Measurements from ENCODE around the gene SAMD14. TPM values are rescaled to one million over a fixed set of nuclear protein-coding genes. Genes with fewer than 3 reads are reported as not detected.

SAMD14 gene
- polyA plus RNA-seq, 5 donors: 13.3 to 19.7 (median 16.6) TPM

DNA sequence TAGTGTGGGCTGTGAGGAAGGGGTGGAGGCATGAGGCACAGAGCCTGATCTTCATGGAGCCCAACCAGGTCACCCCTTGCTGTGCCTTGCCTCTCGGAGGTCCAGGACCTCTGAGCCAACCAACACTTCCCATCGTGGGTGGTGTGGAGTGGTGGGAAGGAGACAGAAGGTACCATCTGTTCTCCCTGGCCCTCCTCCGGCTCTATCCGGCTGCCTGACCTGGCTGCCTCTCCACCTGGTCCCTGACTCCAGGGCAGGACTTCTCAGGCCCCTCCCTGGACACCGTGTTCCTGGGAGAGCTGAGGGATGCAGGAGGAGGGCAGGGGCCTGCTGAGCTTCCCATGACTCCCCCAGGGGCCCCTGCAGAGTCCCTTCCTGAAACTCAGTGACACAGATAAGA is 31.0 kb downstream of the SAMD14 start:
- no peak for DNase-seq

DNA sequence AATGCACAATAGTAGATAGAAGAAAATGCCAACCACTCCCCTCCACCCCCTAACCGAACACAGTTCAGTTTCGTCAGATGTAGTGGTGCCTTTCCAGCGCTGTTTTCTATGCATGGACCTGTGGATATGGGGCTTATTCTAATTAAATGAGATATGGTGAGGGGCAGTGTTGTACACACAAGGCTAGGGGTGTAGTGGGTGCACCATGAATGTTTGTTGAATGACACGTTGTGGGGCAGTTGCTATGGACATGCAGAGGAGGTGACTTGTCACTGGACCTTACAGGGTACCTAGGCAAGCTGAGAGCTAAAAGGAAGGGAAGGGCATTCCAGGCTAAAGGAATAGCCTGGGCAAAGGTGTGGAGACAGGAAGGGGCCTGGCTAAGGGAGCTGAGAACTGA is 31.4 kb downstream of the SAMD14 start:
- no peak for DNase-seq

DNA sequence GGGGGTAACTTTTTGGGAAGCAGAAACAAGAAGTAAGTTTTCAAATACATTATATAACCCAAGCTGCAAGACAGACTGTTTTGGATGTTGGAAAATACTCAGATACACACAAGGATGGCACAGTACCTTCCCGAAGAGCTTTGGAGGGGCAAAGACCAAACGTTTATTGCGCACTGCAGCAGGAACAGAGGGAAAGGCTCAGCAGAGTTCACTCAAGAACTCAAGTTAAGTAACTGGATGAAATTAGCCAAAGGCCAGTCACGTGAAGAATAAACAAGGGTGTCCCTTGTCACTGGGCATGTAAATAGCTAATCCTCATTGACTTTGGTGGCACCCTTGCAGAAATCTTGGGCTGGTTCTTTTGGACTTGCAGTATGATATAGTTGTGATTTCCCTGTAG is 32.0 kb downstream of the SAMD14 start:
- DNase-seq: no peak

DNA sequence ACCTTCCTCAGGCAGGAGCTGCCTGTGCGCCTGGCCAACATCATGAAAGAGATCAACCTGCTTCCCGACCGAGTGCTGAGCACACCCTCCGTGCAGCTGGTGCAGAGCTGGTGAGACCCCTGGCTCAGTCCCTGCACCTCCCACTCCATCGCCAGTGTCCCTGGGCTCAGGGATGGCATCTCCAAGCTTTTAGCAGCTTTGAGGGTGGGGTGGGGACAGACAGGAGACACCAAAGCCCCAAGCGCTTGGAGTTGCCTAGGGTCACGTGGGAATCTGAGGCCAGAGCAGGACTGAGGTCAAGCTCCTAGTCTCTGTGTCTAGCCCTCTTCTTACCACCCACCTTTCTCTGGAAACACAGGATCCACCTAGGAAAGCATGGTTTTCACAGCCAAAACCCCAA is 32.5 kb downstream of the SAMD14 start:
- DNase-seq: no peak

DNA sequence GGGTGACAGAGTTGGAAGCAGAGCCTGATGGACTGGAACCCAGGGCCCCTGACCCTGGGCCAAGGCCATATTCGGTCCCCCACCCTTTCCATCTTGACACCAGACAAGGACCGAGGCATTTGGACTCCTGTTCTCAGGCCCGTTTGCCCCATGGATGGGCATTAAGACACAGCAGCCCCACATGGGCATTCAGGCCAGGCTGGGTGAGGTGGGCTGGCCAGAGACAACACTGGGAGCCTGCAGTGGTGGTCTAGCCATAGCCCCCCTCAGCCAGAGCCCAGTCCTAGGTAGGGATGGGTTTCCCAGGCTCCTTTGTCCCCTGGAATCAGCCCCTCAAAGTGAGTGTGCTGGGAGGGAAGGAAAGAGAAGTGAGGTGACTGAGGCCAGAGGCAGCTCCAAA is 33.2 kb downstream of the SAMD14 start:
- DNase-seq: no peak

DNA sequence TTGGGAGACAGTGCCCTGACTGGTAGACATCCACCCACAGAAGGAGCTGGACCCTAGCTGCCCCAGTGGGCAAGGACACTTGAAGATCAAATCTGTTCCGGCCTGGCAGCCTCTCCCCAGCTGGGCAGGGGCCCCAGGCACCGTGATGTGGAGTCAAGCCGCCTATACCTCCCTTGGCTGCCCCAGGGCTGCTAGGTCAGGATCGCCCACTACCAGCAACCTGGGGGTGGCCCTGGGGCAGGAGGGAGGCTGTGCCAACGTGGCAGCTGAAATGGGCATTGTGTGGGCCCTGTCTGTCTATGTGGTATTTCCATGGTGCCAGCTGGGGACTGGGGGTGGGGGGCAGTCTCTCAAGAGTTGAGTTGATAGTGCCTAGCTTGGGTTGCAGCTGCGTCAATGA is 33.9 kb downstream of the SAMD14 start:
- no peak for DNase-seq

DNA sequence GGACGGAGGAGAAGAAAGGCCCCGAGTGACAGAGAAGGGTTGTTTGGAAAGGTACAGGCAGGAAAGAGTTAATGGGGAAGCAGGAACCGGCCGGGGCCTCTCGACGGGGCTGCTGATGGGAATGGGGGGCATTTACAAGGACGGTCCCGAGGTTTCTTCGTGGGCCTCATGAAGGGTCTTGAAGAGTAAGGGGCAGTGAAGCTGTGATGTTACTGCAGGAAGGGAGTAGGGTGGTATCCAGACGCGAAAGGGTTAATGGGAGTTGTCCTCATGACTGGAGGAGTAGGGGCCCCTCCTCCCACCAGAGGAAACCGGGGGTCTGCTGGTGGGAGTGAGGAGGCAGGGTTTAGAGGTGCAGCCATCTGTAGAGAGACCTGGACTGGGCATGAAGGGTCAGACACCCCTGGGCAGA is 34.3 kb downstream of the SAMD14 start:
- no peak for DNase-seq

DNA sequence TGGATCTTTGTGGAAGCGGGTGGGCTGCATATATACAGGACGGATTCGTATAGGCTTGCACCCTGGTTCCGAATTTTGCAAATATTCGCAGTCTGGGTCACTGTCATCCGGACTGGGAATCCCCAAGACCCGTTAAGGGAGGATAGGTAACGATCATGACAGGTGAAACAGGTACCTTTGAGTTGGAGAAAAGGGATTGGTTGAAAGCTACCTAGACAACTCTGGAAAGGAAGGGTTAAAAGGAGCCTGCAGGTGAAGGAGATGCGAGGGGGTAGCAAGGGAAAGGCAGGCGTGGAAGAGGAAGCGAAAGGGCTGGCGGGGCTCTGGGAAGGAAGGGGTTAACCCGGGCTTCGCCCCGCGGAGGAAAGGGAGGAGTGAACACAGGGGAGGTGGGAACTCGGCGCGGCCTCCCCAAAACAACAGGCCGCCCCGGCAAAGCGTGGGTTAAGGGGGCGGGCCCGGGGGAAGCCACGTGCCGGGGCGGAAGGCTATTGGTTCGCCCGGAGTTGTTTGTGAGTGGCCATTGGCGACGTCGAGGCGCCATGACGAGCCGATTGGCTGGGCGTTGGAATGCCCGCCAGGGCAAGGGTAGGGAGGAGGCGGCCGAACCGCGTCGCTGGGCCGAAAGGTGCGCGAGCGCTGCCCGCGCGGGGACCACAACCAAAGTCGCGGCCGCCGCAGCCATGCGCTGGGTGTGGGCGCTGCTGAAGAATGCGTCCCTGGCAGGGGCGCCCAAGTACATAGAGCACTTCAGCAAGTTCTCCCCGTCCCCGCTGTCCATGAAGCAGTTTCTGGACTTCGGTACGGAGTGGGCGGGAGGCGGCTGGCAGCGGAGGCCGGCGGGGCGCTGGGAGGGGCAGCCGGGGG is 35.0 kb downstream of the SAMD14 start, which contains the start of gene PDK2:
Gene PDK2 (plus strand): TSS at position 599 of the 867 bp plus-strand sequence. CDS start 85 bp downstream, at position 684.
- DNase-seq: peak; percentile 96 to 98

DNA sequence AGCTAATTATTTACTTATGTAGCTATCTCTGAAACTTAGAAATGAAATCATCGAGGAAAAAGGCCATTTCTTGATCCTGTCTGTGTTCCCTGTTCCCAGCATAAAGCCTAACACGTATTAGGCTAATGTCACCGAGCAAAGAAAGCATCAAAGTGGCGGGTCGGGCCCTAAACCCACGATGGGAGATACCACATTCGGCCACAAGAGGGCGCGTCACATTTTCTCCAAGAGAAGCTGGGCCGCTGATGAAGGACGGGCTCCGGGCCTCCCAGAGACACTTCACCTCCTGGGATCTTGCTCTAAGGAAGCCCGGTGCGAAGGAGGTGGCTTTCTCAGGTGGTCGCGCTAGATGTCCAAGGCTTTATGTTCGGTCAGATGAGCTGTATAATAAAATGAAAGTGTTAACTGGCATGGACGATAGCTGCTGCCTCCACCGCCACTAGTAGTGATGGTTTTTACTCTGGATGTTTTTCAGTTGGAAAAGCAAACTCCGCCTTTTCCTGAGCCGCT is 35.7 kb downstream of the SAMD14 start:
- DNase-seq: peak; percentile 84 to 90

DNA sequence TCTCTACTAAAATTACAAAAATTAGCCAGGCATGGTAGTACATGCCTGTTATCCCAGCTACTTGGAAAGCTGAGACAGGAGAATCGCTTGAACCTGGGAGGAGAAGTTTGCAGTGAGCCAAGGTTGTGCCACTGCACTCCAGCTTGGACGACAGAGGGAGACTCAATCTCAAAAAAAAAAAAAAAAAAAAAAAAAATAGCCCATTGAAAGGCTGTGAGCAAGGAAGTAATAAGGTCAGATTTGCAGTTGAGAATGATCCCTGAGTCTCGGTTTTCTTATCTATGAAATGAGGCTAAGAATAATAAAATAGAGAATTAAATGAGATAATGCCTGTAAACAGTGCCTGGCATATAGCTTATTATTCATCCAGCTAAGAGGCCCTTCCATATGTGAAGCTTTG is 36.2 kb downstream of the SAMD14 start:
- no peak for DNase-seq

DNA sequence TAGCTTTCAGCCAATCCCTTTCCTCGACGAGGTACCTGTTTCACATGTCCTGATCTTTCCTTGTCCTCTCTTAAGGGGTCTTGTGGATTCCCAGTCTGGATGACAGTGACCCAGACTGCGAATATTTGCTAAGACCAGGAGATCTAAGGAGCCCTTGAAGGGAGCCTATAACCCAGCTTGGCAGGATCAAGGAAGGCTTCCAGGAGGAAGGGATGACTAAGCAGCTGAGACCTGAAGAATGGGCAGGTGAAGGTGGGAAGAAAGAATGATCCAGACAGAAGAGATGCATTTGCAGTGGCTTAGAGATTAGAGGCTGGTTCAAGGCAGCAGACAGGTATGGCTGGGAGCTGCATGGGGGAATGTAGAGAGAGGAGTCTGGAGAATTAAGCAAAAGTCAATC is 36.7 kb downstream of the SAMD14 start:
- DNase-seq: no peak

DNA sequence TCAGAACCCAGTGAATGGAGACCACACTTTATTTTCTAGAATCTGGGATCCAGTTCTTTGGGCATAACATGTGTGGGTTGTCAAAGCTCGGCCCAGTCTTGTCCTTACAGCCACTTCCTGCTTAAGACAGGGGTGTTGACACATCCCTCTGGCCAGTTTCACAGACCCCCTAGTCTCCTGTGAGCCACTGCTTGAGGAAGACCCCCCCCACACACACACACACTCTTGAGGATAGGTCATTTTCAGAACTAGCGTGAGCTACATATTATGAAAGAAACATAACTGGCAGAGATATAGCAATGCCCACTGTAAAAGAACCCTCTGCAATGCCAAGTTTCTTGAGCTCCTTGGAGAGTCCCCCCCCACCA is 38.1 kb downstream of the SAMD14 start:
- no peak for DNase-seq

DNA sequence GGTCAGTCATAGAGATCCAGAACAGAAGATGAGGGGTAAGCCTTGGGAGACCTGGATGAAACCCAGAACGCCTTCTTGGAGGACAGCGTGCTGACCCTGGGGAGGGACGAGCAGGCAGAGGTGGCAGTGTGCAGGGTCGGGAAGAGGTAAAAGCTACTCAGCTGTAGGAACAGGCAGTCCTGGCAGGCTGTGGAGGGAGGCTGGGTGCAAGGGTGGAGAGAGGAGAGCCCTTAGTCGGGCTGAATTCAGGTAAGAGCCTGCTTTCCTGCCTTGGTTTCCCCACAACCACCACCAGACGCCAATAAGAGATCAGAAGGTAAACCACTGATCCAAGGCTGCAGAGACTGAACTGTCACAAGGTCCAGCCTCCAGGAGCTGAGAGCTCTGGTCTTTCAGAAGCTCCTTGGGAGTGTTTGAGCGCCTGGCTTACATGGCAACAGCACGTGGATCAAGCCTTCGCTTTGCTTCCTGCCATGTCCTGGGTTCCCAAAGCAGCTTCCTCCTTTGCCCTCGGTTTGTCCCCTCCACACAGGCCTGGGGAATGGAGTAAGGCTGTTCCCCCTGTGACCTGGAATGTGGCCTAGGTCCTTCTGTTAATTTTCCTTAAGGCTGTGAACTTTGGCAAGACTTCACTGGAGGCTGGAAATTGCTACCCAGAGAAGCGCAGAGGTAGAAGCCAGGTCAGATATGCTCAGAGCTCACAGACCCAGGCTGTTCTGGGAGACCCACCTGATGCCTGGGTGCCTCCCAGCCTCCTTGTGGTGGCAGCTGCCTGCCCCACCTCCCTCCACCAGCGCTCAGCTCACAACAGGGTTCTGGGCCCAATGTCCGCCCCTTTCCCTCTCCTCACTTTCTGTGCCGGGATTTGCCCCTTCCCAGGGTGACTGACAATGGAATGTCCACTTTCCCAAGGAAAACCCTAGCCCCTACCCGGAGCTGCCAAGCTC is 38.7 kb downstream of the SAMD14 start:
- DNase-seq: no peak

DNA sequence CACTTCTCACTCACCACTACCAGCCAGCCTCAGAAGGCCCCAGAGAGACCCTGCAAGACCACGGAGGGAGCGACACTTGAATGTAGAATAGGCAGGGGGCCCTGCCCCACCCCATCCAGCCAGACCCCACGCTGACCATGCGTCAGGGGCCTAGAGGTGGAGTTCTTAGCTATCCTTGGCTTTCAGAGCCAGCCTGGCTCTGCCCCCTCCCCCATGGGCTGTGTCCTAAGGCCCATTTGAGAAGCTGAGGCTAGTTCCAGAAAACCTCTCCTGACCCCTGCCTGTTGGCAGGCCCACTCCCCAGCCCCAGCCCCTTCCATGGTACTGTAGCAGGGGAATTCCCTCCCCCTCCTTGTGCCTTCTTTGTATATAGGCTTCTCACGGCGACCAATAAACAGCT is 39.9 kb downstream of the SAMD14 start:
- DNase-seq: no peak

DNA sequence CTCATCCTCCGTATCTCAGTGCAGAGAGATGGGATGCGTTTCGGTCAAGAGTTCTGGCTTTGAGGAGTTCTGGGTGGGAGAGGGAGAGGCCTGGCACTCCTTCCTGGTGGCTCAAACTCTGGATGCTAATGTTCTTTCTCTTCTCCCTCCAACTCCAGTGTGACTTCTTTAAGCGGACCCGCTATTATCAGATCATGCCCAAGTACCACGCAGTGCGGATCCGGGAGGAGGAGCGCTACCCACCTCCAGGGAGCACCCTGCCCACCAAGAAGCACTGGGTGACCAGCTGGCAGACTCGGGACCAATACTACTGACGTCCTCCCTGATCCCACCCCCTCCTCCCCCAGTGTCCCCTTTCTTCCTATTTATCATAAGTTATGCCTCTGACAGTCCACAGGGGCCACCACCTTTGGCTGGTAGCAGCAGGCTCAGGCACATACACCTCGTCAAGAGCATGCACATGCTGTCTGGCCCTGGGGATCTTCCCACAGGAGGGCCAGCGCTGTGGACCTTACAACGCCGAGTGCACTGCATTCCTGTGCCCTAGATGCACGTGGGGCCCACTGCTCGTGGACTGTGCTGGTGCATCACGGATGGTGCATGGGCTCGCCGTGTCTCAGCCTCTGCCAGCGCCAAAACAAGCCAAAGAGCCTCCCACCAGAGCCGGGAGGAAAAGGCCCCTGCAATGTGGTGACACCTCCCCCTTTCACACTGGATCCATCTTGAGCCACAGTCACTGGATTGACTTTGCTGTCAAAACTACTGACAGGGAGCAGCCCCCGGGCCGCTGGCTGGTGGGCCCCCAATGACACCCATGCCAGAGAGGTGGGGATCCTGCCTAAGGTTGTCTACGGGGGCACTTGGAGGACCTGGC is 40.8 kb downstream of the SAMD14 start:
- no peak for DNase-seq

DNA sequence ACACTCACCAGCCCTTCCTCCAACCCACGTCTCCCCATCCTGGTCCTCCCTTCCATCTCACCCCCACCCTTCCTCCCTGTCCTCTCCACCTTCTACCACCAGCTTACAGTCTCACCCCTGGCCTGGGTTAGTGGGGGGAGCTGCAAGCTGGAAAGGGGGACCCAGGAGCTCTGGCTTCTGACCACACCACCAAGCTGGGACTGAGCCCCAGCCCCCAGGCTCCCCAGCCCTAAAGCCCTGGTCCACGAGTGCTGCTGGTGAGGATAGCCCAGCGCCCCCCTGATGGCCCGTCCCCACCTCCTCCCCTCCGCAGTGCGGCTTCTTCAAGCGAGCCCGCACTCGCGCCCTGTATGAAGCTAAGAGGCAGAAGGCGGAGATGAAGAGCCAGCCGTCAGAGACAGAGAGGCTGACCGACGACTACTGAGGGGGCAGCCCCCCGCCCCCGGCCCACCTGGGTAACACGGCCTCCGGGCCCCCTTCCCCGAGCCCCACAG is 42.0 kb downstream of the SAMD14 start:
- no peak for DNase-seq

DNA sequence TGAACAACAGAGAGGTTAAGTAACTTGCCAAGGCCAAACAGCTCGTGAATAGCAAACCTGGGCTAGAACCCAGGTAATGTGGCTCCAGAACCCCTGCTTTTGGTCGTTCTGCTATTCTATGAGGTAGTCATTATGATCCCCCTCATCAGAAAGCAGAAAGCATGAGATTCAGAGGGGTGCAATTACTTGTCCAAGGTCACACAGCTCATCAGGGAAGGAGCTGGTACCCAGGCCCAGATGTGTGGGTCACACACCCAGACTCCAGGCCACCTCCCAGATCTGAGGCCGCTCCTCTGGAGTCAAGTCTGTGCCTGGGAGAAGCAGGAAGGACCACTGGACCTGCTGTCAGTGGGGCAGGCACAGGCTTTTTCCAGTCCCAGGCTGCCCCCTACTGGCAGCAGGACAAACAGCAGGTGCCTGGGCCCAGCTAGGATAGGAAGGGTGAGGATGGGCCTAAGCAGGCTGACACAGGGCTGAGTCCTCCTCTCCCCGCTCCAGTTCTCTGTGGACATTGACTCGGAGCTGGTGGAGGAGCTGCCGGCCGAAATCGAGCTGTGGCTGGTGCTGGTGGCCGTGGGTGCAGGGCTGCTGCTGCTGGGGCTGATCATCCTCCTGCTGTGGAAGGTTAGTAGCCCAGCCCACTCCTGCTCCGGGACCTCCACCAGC is 42.6 kb downstream of the SAMD14 start:
- DNase-seq: peak in 1 of 2 donors; percentile 58

DNA sequence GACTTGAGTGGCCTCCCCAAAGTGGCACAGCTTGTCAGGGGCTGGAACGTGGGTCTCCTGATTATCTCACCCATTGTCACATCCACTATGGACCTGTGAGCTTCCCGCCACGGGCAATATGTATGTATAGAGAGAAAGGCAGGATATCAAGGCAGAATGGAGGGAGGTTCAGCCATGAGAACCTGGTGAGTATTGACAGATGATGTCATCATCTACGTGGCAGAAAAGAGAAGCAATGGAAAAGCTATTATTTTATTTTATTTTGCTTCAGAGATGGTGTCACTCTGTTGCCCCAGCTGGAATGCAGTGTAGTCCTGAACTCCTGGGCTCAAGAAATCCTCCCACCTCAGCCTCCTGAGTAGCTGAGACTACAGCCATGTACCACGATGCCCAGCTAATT is 48.2 kb downstream of the SAMD14 start:
- DNase-seq: no peak

DNA sequence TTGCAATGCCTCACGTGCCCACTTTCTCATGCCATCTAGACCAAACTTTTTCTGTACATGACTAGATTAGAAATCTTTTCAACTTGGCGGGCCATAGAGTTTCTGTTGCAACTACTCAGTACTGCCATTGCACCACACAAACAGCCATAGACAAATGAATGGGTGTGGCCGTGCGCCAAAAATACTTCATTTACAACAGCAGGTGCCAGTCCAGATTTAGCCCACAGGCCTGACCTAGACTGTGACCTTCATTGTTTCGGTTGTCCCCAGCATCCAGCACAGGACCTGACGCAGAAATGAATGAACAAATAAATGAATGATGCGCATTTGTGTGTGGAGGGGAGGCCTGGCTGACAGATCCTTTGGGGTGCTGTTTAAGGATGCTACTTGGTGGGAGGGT is 49.1 kb downstream of the SAMD14 start:
- no peak for DNase-seq

DNA sequence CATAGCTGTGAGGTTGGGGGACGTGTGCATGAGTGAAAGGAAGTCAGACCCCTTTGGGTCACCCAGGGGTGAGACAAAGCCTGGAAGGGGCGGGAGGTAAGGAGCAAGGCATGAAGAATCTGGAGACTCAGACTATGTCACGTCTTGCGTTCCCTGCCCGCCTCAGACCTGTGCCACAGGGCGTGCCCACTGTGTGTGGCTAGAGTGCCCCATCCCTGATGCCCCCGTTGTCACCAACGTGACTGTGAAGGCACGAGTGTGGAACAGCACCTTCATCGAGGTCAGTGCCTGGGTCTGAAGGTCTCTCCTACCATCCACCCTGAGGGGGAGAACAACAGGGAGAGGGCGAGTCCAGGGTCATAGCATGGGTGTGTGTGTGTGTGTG is 49.9 kb downstream of the SAMD14 start:
- no peak for DNase-seq

Data from right lung (tissue), 5 donors.